HepG2 (cell line): ENCODE data around the gene C11orf21.

Experiments used
- CBX2 ChIP-seq, 2 experiments: fragments of 200-600 bp in 1 of 2; sonication (generic); formaldehyde crosslinking in 1 of 2; IDR thresholded peaks; 2 replicates each; pipeline versions ENCODE4 v1.7.0 to v1.8.1; 2018 to 2022; ENCODE audit warnings: low read depth in 2 of 2, low read length in 1 of 2, mild to moderate bottlenecking in 1 of 2, missing genetic modification reagents in 1 of 2
- CTCF ChIP-seq: sonication (generic); formaldehyde crosslinking; IDR thresholded peaks from 2 replicates; pipeline ENCODE4 v1.5.0; 2020; ENCODE audit warnings: mild to moderate bottlenecking, missing genetic modification reagents, moderate library complexity
- POLR2A ChIP-seq, 2 experiments: IDR thresholded peaks; 2 replicates each; pipeline ENCODE4 v1.6.1; 2011; ENCODE audit warnings: low read depth in 2 of 2, low read length in 2 of 2, mild to moderate bottlenecking in 1 of 2, moderate library complexity in 1 of 2; ENCODE audit not compliant: insufficient read depth in 1 of 2
- TP53 ChIP-seq: sonication (generic); formaldehyde crosslinking; conservative IDR thresholded peaks from 2 replicates; pipeline ENCODE4 v1.4.0; 2020; ENCODE audit warnings: missing genetic modification reagents

GRCh38 chr11:2321311-2321683 lies 19.6 kb upstream of the C11orf21 start:
- TF ChIP-seq TP53 (CRISPR knock-in tag) (no peak), POLR2A (IDR thresholded peaks at IDR 0.05; ENCODE audit: insufficient read depth in 1 of 2, low read depth in 2 of 2, low read length in 2 of 2) (no peak), CBX2 (IDR thresholded peaks at IDR 0.05; ENCODE audit: low read depth, low read length) (no peak), CBX2 (CRISPR knock-in tag; IDR thresholded peaks at IDR 0.05; ENCODE audit: low read depth) (no peak), CTCF (CRISPR knock-in tag) (no peak)
